Measurements from ENCODE around the gene UHRF1. TPM values are rescaled to one million over a fixed set of nuclear protein-coding genes. Genes with fewer than 3 reads are reported as not detected.
A peak's percentile ranks its signal among the peaks of the same experiment; 100 is the strongest.

UHRF1 gene
- total and polyA plus RNA-seq, 2 of the 13 experiments (the other 11 are each of a cell fraction or from before 2014, with no cell fraction given) = 6.8 to 78.4 TPM

- TF ChIP-seq DZIP1 (CRISPR knock-in tag; IDR thresholded peaks at IDR 0.05) = no peak; the same call in 1 of the 2 replicates
- TF ChIP-seq HDAC1 (CRISPR knock-in tag; IDR thresholded peaks at IDR 0.05) = no peak; the same call in 1 of the 2 replicates
- 0 out of 2 replicates have a peak, but pooled peaks have one; percentile 21 for TF ChIP-seq ZNF446 (CRISPR knock-in tag; IDR thresholded peaks at IDR 0.05)
- no peak for TF ChIP-seq ELF1 (CRISPR knock-in tag; IDR thresholded peaks at IDR 0.05)
- TF ChIP-seq ZNF790 (CRISPR knock-in tag; IDR thresholded peaks at IDR 0.05; ENCODE audit: borderline replicate concordance) = peak; percentile 49; the same call in 1 of the 2 replicates
- 0 out of 2 replicates have a peak, but pooled peaks have one; percentile 17 for TF ChIP-seq ZNF75D (CRISPR knock-in tag; IDR thresholded peaks at IDR 0.05; ENCODE audit: borderline replicate concordance)
- TF ChIP-seq MAZ (IDR thresholded peaks at IDR 0.05; ENCODE audit: borderline replicate concordance, low read depth, low read length) = no peak
- TF ChIP-seq MAZ (CRISPR knock-in tag; IDR thresholded peaks at IDR 0.05; ENCODE audit: low read depth) = no peak; the same call in 1 of the 2 replicates
- no peak for TF ChIP-seq THAP9 (CRISPR knock-in tag; IDR thresholded peaks at IDR 0.05; ENCODE audit: borderline replicate concordance)
- no peak for TF ChIP-seq ZBTB44 (CRISPR knock-in tag; IDR thresholded peaks at IDR 0.05)
- no peak for TF ChIP-seq HNRNPUL1 (IDR thresholded peaks at IDR 0.05; ENCODE audit: low read depth, low read length)
- peak; percentile 95; the same call in 1 of the 2 replicates for TF ChIP-seq ZNF558 (CRISPR knock-in tag; IDR thresholded peaks at IDR 0.05; ENCODE audit: borderline replicate concordance)
- no peak for TF ChIP-seq ZNF496 (CRISPR knock-in tag; IDR thresholded peaks at IDR 0.05; ENCODE audit: insufficient replicate concordance)
- no peak for TF ChIP-seq HBP1 (CRISPR knock-in tag; IDR thresholded peaks at IDR 0.05; ENCODE audit: low read depth)
- TF ChIP-seq MXI1 (IDR thresholded peaks at IDR 0.05; ENCODE audit: borderline replicate concordance, low read depth, low read length) = no peak
- no peak for TF ChIP-seq ZNF724P (CRISPR knock-in tag; IDR thresholded peaks at IDR 0.05; ENCODE audit: borderline replicate concordance)
- TF ChIP-seq ZSCAN20 (CRISPR knock-in tag; IDR thresholded peaks at IDR 0.05; ENCODE audit: borderline replicate concordance) = peak; percentile 86; the same call in 1 of the 2 replicates
- TF ChIP-seq ZFP41 (CRISPR knock-in tag; IDR thresholded peaks at IDR 0.05; ENCODE audit: borderline replicate concordance) = no peak
- TF ChIP-seq TSC22D2 (CRISPR knock-in tag; IDR thresholded peaks at IDR 0.05; ENCODE audit: borderline replicate concordance) = peak; percentile 67; the same call in 1 of the 2 replicates
- no peak for TF ChIP-seq MZF1 (CRISPR knock-in tag; IDR thresholded peaks at IDR 0.05; ENCODE audit: borderline replicate concordance)
Measured at GRCh38 chr19:4909156-4909896, at the start of gene UHRF1 (continued).
